IMR-90 (cell line): Measurements from ENCODE around the gene TRAF7.

ENCODE experiments used
- BHLHE40 ChIP-seq: fragments of 150-350 bp; IDR thresholded peaks from 2 replicates; pipeline ENCODE4 v1.6.1; 2016; ENCODE audit warnings: mild to moderate bottlenecking, low read depth, low read length
- POLR2A ChIP-seq: IDR thresholded peaks from 2 replicates; pipeline ENCODE4 v1.6.1; 2012; ENCODE audit warnings: mild to moderate bottlenecking, low read depth, low read length
- TF ChIP-seq, protein P1 (sequence below): conservative IDR thresholded peaks from 2 replicates; pipeline ENCODE4 v1.5.1; 2012; ENCODE audit warnings: mild to moderate bottlenecking, low read depth, low read length, improper control_type of control experiment

DNA sequence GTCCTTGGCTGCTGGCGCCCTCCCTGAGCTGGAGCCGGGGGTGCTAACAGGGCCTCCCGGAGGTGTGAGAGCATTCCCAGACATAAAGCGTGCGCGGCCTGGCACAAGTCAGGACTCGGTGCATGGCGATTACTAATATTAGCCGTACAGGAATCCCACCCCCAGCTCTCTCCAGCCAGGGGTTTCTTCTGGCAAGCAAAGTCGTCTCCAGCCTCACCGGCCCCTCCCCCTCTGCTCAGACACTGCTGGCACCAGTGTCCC is 35.8 kb downstream of the TRAF7 start:
- TF ChIP-seq, protein P1, sequence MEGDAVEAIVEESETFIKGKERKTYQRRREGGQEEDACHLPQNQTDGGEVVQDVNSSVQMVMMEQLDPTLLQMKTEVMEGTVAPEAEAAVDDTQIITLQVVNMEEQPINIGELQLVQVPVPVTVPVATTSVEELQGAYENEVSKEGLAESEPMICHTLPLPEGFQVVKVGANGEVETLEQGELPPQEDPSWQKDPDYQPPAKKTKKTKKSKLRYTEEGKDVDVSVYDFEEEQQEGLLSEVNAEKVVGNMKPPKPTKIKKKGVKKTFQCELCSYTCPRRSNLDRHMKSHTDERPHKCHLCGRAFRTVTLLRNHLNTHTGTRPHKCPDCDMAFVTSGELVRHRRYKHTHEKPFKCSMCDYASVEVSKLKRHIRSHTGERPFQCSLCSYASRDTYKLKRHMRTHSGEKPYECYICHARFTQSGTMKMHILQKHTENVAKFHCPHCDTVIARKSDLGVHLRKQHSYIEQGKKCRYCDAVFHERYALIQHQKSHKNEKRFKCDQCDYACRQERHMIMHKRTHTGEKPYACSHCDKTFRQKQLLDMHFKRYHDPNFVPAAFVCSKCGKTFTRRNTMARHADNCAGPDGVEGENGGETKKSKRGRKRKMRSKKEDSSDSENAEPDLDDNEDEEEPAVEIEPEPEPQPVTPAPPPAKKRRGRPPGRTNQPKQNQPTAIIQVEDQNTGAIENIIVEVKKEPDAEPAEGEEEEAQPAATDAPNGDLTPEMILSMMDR = no peak
- TF ChIP-seq POLR2A (no peak), BHLHE40 (no peak)
